Neural cell (in vitro differentiated cells): ENCODE measurements around the gene CSRNP2.

Experiments used
- CTCF ChIP-seq: fragments of 450-650 bp; IDR thresholded peaks from 2 replicates; pipeline ENCODE4 v1.5.1; 2014; ENCODE audit warnings: antibody characterized with exemption, mild to moderate bottlenecking, moderate library complexity; ENCODE audit not compliant: poor library complexity, severe bottlenecking
- EP300 ChIP-seq: fragments of 450-650 bp; conservative IDR thresholded peaks from 2 replicates; pipeline ENCODE4 v1.6.1; 2014; ENCODE audit warnings: antibody characterized with exemption, mild to moderate bottlenecking, moderate library complexity; ENCODE audit not compliant: poor library complexity, severe bottlenecking
- EZH2 ChIP-seq: fragments of 200-600, 300-800 bp; shearing (Covaris generic), sonication (generic); IDR thresholded peaks from 2 replicates; pipeline ENCODE4 v1.6.1; 2014; ENCODE audit warnings: antibody characterized with exemption, low read length, borderline replicate concordance, mild to moderate bottlenecking; ENCODE audit not compliant: insufficient read depth, poor library complexity, severe bottlenecking
- REST ChIP-seq: IDR thresholded peaks from 2 replicates; pipeline ENCODE4 v1.6.1; 2012; ENCODE audit warnings: borderline replicate concordance

GRCh38 chr12:51056242-51056641 is 27.2 kb downstream of the CSRNP2 start:
- no peak for TF ChIP-seq EP300
- TF ChIP-seq REST, result no peak
- TF ChIP-seq CTCF, result no peak
- no peak for TF ChIP-seq EZH2
